SIG-M5 (cell line): ENCODE results near the gene HSF2BP.
"Not testable (repeated sequence)": the region's sequence is repeated elsewhere in the genome, so short reads cannot be mapped to it uniquely, and the experiment has no call there.

Experiments used
- DNase-seq: peaks from one replicate; lab custom pipeline; 2025; lab: John Stamatoyannopoulos, UW

Gene HSF2BP

DNA sequence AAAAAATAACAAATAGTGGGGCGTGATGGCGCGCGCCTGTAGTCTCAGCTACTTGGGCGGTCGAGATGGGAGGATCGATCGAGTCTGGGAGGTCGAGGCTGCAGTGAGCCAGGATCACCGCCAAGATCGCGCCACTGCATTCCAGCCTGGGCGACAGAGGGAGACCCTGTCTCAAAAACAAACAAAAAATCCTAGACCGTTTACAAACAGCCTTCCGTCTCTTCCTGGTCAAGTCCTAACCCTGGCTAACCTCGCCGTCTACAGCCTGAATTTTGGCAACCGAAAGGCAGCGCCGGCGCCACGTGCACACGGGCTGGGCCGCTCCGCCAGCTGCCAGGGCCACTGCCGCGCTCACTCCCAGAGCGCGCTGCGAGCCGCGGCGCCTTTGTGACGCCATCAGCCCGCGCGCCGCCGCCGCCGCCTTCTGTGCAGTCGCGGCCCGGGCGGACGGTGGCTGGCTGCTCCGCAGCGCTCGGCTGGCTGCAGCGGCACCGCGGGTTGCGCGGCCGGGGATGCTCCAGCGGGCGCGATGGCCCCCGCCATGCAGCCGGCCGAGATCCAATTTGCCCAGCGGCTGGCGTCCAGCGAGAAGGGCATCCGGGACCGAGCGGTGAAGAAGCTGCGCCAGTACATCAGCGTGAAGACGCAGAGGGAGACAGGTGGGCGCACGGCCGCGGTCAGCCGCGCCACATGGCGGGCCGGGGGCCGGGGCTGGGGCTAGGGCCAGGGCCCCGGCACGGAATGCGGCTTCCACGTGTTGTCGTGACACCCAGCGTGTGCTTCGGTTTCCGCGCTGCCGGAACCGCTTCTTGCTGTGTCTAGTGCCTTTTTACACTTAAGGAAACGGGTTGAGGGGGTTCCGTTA lies at the start of gene HSF2BP, which contains the start of gene RRP1B:
TSS of gene HSF2BP (minus strand) at position 353 of the 865 bp plus-strand sequence. CDS start 1,392 bp downstream, outside the sequence.
TSS of gene RRP1B (plus strand) at position 425 of the 865 bp plus-strand sequence. CDS start at position 530, 105 bp downstream.
- peak; percentile 49 for DNase-seq

DNA sequence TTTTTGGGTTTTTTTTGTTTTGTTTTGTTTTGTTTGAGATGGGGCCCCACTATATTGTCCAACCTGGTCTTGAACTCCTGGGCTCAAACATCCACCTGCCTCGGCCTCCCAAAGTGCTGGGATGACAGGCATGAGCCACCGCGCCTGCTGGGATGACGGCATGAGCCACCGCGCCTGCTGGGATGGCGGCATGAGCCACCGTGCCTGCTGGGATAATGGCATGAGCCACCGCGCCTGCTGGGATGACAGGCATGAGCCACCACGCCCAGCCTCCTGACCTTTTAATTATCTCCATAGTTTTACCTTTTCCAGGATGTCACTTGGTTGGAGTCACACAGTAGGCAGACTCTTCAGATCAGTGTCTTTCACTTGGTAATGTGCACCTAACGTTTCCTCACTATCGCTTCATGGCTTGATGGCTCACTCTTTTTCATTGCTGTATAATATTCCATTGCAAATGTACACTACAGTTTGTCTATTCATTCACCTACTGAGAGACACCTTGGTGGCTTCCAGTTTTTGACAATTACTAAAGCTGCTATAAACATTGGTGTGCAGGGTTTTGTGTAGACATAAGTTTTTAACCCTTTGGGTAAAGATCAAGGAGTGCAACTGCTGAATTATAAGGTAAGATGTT lies 49.6 kb upstream of the HSF2BP start:
- DNase-seq = no peak

DNA sequence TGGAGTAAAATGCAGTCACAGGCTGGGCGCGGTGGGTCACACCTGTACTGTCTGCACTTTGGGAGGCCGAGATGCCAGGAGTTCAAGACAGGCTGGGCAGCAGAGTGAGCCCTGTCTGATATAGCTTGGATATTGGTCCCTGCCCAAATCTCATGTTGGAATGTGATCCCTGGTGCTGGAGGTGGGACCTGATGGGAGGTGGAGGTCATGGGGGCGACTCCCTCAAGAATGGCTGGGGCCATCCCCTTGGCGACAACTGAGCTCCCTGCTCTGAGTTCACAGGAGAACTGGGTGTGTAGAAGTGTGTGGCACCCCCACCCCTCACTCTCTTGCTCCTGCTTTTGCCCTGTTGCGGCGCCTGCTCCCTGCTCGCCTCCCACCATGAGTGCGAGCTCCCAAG lies 48.2 kb upstream of the HSF2BP start:
- DNase-seq = no peak

DNA sequence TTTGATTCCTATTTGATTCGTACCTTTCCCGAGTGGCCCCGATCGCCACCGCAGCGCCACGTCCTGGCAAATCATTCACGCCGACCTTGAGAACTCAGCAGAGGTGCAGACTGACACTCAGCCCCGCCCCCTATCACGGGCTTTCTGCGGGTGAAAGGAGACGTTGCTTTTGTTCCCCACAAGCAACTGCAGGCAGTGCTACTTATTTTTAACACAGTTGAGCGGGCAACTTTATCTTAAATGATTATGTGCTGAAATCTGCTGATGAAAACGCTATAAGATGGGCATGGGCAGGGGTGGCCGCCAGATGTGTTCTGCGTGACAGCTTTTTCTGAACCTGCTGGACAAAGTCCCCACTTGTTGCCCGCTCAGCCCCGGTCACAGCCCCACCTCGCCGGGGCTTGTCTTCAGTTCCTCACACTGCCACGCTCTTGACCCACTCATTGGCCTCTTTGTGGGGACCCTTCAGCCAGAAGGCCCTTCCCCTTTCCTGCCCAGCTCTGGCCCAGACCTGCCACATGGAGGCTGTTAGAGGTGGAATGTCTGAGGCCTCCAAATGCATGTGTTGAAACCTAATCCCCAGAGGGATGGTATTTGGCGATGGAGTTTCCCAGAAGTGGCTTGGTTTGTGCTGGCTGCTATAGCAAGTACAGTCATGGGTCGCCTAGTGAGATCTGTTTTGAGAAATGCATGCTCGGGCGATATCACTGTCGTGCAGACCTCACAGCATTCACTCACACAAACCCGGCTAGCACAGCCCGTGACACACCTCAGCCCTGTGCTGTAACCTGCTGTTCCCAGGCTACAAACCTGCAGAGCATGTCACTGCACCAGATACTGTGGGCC lies 44.0 kb upstream of the HSF2BP start:
- DNase-seq = no peak

DNA sequence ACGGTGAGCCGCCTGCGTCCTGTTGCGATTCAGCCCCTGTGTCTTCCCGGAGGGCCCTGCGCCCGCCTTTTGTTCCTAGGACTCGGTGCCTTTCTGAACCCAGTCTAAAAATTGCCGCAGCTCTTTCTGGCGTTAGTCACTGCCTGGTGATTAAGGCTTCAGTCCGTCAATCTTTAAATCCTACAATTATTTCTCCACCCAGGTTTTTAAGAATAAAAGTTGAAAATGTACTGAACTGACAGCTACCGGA lies 43.4 kb upstream of the HSF2BP start:
- no peak for DNase-seq

DNA sequence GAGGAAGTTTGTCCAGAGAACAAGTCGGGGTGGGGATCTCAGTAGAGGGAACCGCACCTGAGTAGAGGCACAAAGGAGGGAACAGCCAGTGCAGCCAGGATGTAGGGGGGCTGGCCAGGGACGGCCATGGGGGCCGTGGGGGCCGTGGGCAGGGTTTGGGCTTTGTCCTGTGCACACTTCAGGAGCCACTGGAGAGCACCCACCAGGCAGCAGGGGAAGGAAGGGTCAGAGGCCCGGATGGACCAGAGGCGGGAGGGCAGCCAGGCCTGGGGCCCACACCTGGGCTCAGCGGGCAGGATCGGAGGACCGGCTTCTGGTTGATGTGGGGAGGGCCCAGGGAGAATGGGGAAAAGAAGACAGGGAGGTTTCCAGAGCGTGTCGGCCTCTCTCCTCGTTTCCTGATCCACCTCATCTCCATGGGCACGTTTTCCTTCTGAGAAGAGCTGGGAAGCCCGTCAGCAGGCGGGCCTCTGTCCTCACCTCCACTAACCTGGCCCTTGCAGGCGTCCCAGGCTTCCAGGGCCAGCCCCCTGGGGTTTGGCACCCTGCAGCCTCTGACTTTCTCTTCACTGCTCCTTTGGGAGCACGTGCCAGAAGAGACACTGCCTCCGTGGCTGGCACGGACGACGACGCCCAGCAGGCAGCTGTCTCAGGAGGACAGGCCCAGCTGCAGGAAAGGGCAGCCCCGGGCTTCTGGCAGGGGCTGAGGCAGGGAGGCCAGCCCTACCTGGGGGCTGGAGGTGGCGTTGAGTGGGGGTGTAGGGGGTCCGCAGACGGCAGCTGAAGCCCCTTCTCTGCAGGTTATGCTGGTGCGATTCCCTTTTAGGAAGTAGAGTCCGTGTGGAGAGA lies 42.9 kb upstream of the HSF2BP start:
- no peak for DNase-seq

DNA sequence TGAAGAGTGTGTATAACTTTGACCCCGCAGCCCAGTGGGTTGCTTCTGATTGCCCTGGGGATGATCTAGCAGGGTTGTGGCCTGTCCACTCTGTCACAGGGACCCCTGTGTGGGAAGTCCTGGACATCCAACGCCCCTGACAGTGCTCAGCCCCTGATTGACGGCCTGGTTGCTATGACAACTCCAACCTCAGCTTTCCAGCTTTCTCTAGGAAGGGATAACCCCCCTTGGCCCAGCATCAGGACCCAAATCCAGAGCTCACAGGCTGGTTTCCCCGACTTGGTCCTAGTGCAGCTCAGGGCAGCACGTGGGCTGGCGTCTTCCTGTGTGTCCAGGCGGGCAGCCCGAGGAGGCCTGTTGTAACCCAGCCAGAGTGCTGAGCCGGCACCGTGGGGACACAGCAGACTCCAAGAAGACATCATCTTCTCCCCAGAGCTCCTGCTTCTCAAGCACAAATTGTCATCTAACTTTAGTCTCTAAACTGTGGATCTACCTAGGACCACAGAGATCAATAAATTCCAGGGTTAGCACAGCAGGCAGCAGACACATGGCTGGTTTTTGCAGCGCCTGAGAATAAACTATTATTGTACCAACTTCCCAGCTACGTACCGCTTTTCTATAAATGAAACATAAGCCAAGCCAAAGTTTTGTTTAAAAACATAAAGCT lies 40.8 kb upstream of the HSF2BP start:
- DNase-seq = no peak

DNA sequence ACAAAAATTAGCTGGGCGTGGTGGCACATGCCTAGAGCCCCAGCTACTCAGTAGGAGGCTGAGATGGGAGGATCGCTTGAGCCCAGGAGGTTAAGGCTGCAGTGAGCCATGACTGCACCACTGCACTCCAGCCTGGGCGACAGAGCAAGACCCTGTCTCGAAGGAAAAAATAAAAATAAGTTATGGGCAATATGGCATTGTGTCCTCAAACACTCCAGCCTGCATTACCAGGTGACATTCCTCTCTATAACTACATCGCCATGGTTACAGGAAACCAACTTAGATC lies 40.1 kb upstream of the HSF2BP start:
- DNase-seq = not testable (repeated sequence)

DNA sequence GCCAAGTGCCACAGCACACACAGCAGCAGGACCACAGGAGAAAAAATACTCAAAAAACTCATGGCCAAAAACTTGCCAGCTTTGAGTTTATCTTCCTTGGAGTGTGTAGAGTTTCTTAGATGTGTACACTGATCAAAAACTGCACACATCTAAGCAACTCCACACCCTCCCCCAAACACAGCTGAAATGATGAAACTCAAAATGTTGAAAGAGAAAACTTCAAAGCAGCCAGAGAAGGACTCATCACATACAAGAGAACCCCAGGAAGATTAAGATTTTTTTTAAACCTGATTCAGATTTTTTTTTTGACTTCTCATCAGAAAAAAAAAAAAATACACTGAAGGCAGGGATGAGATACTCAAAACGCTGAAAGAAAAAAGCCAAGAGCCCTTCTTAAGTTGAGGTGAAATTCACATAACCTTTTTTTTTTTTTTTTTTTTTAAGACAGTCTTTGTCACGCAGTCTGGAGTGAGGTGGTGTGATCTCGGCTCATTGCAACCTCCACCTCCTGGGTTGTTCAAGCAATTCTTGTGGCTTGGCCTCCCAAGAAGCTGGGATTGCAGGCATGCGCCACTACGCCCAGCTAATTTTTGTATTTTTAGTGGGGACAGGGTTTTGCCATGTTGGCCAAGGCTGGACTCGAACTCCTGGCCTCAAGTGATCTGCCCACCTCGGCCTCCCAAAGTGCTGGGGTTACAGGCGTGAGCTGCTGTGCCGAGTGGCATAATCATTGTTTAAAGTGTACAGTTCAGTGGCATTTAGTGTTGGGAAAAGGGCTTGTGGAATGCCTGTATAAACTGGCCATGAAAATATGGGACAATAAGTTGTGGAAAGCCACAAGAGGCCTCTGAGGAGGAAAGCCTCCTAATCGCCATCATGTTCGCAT lies 38.7 kb upstream of the HSF2BP start:
- no peak for DNase-seq

DNA sequence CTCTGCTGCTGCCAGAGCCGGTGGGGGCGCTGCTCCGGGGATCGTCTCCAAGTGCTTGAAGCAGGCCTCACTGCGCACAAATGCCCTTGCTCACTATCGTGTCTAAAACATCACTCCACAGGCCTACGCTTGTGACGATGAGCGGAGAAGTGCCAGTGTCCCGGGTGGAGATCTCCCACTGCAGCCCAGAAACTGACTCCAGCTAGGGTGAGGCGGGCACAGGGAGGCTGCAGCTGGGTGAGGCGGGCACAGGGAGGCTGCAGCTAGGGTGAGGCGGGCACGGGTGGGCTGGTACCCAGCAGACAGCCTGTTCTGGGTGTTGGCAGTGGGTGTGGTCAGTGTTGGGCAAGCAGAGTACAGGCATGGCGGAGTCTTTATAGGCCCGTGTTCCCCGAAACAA lies 36.9 kb upstream of the HSF2BP start:
- no peak for DNase-seq

DNA sequence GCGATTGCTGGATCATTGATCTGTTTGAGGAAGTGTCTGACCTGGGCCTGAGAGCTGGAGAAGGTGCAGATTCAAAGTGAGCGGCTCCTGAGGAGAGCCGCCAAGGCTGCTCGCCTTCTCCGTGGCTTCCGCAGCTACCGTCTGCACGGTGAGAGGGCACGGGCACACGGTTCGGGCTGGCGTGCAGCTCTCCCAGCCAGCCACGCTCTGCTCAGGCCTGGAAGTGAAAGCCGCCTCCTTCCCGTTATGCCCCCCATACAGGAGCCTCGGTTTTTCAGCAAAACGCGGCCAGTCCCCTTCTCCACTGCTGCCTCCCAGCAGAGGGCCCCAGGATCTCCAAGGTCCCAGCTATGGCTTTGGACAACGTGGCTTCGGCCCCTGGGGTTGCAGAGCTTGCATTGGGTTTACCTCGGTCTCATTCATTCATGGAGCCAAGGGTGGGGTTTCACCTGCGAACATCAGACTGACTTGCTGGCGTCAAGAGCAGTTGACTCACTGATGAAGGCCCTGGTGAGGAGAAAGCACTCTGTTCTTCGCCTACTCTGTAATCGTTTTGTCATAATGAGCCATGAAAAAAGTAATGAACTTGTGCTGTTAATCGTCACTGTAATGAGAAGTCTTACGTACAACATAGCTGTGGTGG lies 35.3 kb upstream of the HSF2BP start:
- DNase-seq = no peak

DNA sequence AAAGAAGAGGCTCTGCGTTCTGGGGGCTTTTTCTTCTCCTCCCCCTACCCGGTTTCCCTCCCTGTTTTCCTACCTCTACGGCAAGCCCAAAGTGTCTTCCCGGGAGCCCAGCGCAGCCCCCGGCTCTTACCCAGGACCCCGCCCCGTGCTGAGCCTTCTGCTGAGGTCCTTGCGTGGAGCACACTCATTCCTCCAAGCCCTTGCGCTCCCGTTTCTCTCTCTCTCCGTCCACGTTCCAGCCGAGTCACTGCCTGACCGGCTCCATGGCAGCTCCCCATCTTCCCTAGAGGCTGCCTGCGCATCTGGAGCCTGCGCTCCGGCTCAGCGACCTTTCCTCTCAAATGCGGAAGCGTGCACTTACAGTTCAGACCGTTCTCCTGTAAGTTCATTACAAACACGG lies 34.7 kb upstream of the HSF2BP start:
- DNase-seq = no peak

DNA sequence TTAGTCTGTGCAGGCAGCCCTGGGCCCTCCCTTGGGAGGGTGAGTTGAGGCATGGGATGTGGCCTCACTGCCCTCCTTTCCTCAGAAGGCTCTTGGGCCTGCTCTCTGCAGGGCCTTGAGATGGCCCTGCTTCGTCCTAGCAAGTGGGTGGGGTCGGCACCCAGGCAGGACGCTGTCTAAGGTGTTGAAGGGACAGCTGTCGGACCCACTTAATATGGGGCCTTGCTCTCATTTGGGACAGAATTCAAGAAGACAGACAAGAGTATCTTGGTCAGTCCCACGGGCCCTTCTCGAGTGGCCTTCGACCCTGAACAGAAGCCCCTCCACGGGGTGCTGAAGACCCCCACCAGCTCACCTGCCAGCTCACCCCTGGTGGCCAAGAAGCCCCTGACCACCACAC lies 33.7 kb upstream of the HSF2BP start:
- no peak for DNase-seq

DNA sequence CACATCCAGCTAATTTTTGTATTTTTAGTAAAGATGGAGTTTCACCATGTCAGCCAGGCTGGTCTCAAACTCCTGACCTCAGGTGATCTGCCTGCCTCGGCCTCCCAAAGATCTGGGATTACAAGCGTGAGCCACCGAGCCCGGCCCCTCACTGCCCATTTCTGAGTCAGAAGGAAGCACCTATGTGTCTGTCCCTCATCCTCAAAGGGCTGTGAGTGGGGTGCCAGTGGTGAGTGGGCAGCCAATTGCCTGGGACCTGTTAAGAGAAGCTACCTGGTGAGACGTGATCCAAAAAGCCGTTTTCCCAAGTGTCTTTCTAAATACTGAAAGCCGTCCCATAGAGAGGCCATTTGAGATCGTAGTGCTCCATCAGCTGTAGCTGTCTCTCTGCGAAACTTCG lies 32.5 kb upstream of the HSF2BP start:
- no peak for DNase-seq

DNA sequence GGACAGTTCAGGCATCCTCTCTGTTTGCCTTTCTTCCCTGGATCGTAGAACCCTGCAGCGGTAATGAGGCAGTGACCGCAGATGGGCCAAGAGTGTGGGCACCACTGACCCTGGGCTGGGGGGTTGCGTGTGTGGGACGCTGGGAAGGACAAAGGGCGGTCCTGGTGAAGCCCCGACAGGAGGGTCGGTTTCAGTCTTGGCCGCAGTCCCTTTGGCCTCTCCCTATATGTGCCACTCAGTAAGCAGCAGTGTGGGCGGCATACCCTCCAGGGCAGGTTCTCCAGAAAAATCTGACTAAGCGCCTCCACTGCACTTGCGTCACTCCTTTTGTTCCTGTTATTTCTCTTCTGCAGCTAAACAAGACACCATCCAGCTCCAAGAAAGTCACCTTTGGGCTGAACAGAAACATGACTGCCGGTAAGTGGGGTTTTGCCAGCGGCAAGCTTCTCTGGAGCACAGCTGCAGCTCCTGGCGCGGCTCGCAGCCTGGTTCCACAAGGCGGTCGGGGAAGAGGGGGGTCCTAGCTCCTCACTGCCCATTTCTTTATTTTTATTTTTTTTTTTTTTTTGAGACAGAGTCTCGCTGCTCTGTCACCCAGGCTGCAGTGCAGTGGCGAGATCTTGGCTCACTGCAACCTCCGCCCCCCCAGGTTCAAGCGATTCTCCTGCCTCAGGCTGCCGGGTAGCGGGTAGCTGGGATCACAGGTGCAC lies 32.0 kb upstream of the HSF2BP start:
- DNase-seq = no peak

DNA sequence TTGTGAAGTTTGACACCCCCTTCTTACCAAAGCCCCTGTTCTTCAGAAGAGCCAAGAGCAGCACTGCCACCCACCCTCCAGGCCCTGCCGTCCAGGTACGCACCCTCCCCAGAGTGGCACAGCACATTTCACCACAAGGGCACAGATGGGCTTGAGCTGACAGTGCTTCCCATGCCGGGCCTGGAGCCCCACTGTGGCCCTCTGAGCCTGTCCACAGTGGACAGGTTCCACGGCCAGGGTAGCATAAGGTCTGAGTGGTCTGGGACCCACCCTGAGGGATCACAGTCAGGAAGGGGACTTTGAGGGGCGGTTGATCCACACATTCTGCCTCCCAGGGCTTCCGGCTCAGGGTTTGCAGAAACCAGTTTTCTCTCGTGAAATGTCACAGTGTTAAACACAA lies 31.1 kb upstream of the HSF2BP start:
- no peak for DNase-seq

DNA sequence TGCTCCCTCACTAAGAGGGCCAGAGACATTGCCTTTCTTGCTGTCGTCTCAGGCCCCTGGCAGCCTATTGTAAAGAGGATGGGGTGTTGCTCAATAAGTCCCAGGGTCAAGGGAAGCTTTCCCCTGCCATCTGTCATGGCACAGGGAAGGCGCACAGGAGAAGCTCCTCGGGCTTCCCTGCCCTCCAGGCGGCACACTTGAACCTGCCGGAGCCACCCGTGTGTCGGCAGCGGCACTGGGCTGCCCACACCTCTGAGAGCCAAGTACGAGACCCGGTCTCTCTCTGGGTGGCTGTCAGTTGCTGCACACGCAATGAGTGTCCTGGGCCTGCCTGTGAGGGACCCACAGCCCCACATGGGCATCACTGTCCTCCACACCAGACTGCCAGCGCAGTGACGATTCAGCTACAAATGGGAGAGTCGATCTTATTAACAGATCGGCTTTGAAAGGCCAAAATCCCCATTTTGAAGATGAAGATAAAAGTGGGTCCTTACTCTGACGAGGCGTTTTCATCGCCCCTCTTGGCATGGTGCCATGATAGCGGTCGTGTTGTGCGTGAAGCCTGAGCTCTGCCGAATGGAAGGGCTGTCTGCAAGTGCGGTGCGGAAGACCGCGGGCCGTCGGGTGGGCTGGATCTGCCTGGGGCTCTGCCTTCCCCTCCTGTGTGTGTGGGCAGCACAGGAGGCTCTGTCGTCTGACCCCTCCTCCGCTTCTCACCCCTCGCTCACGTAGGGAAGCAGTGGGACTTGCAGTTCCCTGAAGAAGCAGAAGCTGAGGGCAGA lies 30.5 kb upstream of the HSF2BP start:
- DNase-seq = no peak

DNA sequence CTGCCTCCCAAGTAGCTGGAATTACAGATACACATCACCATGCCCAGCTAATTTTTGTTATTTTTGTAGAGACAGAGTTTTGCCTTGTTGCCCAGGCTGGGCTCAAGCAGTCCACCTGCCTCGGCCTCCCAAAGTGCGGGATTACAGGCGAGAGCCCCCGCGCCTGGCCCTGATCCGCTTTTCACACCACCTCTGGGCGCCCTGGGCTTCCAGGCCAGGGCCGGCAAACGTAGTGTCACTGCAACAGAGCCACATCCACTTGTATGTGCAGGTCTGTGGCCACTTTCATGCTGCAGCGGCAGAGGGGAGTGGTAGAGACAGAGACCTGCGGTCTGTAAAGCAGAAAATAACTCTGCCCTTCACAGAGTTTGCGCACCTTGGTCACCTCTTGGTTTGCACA lies 29.6 kb upstream of the HSF2BP start:
- no peak for DNase-seq
